HG03060 (cell line): ENCODE results near the gene ZFPL1.

Experiments used
- ATAC-seq: cut with Tn5 transposase; IDR thresholded peaks from one replicate; pipeline ENCODE4 v1.9.1; 2021; ENCODE audit warnings: low read depth, moderate number of reproducible peaks; ENCODE audit not compliant: unreplicated experiment

The ZFPL1 gene

DNA sequence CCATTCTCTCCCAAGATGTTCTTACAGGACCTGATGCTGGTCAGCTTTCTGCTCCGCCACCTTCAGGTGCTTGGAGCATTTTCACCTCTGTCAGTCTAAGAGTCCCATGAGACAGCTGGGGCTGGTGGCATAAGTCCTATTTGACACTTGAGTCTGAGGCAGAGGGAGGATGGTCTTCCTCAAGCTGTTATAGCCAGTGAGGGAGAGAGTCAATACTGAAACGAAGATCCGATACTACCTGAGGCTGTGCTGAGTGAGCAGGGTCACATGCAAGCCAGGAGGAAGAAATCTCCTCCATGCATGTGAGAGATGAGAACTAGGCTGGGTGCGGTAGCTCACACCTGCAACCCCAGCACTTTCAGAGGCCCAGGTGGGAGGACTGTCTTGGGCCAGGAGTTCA lies 5.6 kb downstream of the ZFPL1 start:
- no peak for ATAC-seq

DNA sequence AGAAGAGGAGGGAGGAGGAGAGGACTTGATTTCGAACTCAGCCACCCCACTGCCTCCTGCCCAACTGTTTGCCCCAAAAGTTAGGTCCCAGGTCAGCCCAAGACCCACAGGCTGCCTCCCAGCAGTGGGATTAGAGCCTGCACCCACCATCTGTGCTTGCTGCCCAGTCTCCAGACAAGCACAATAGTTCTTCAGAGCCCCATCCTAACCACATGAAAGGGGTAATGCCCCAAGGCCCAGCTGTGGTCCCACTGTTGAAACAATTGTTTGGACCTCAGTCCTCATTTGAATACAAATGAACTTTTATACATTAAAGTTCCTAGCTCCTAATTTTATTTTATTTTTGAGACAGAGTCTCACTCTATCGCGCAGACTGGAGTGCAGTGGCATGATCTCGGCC lies 6.6 kb downstream of the ZFPL1 start:
- ATAC-seq = no peak

DNA sequence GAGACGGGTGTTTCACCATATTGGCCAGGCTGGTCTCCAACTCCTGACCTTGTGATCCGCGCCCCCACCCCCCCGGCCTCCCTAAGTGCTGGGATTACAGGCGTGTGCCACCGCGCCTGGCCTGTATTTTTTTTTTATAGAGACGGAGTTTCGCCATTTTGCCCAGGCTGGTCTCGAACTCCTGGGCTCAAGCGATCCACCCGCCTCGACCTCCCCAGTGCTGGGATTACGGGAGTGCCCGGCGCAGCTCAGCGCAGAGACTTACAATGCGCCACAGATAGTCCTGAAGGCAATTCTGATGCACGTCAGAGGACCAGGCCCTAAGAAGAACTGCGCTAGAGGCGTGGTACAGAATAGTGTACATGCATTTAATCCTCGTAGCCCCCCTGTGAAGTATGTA lies 11.4 kb downstream of the ZFPL1 start:
- ATAC-seq = no peak

DNA sequence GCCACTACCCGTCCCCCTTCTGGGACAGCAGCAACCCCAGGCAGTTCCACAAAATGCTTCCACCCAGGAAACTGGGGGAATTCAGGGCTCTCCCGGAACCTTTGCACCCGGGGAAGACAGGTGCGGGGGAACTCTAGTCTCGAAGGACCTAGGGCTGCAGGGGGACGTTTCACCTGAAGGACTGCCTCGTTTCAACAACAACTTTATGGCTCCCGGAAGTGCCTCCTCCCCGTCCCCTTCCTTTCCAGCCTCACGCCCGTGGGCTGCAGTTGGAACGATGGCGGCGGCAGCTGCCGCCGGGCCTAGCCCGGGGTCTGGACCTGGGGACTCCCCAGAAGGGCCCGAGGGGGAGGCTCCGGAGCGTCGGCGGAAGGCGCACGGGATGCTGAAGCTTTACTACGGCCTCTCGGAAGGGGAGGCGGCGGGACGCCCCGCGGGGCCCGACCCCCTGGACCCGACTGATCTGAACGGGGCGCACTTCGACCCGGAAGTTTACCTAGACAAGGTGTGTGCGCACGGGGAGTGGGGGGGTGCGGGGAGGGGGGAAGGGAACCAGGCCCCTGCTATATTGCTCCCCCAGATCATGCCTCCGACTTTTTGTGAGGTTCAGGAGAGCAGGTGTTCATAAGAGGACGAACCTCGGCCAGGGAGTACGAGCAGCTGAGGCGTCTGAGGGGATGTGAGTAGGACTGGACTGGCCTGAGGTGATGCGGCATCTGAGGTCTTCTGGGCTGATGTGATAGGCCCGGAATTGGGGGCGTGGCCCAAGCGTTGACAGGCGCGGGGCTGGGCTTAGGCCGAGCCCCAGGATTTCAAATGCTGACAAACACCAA lies 12.2 kb downstream of the ZFPL1 start, which contains the start of gene VPS51:
VPS51 (plus strand) TSS at position 241 of the 833 bp plus-strand sequence; CDS start at position 278, 37 bp downstream.
- ATAC-seq = peak; percentile 60

DNA sequence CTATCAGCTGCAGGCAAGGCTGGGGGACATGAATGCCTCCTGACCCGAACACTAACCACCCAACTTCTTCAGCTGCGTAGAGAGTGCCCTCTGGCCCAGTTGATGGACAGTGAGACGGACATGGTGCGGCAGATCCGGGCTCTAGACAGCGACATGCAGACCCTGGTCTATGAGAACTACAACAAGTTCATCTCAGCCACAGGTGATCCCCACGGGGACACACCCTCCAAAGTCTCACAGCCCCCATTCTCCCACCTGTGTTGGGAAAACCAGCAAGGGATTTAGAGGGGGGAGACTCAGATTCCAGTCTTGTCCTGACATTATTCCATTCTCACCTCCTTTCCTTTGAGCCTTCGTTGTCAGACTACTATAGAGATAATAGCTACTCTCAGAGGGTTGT lies 12.9 kb downstream of the ZFPL1 start:
- no peak for ATAC-seq

DNA sequence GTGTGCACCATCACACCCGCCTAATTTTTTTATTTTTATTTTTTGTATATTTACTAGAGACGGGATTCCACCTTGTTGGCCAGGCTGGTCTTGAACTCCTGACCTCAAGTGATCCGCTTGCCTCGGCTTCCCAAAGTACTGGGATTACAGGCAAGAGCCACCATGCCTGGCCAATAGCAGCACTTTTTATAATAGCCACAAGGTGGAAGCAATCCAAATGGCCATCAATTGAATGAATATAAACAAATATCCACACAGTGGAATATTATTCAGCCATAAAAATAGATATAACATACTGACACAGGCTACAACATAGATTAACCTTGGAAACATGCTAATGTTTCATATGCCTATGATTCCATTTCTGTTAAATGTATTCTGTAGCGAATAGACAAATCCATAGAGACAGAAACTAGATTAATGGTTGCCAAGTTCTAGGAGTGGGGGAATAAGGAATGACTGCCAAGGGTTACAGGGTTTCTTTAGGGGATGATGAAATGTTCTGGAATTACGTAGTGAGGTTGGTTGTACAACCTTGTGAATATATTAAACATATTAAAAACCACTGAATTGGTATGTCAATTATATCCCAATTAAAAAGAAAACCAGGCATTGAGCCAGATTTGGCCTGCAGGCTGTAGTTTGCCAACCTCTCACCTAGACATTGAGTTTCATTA lies 16.8 kb downstream of the ZFPL1 start:
- no peak for ATAC-seq

DNA sequence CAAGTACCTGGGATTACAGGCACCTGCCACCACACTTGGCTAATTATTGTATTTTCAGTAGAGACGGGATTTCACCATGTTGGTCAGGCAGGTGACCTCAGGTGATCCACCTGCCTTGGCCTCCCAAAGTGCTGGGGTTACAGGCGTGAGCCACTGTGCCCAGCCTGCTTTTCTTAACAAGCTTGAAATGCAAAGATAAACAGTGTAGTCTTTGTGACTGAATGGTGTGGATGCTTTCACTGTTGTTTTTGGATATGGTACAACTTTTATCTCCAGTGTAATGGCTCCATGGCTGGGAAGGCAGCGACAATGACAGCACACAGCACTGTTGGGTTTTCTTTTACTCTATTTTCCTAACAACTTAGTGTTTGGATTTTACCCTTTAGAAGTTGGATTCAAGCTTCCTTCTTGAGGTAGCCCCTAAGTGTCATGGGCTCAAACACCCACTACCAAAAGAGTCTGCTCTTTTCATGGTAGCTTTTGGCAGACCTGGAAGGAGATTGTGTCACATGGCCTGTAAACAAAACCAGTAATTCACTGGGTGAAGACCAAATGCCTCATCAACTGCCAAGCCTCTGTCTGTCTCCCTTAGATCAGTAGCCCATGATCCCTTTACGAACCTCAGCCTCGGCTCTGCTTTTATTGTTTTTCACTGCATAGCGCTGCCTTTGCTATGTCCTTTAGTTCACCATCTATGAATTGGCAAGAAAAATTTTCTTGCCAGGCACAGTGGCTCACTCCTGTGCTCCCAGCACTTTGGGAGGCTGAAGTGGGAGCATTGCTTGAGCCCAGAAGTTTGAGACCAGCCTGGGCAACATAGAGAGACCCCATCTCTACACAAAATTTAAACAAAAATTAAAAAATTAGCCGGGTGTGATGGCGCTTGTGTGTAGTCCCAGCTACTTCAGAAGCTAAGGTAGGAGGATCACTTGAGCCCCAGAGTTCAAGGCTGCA lies 18.4 kb downstream of the ZFPL1 start:
- no peak for ATAC-seq

DNA sequence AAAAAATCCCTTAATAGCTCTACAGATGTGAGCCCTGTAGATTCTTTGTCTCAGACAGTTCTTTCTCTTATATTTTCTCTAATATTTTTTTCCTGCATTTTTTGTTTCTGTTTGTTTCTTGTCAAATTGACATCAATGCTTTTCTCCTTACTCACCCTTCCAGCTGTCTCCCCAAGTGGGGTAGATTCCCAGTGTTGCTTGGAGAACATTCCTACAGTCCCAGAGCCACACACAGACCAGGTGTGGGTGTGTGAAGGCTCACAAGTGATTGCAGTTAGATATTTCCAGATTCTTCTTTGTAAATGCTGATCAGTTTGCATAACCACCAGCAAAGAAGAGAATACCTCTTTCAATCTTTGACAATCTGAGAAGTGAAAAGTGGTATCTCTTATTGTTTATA lies 19.5 kb downstream of the ZFPL1 start:
- ATAC-seq = no peak

DNA sequence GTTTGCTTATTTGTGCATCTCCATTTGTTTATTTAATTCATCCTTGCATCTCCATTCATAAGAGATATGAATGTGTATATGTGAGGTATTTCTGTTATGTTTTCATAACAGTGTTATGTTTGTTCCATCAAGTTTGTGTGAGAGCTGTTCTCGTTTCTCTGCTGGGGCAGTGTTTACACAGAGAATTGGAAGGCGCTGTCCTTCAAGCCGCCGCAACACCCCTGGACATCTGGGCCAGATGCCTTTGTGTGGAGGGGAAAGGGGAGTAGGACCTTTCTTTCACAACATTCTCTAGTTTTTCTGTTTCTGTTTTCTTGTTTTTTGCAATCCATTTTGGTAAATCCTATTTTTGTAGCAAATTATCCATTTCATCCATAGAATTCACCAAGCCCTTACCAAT lies 20.6 kb downstream of the ZFPL1 start:
- no peak for ATAC-seq

DNA sequence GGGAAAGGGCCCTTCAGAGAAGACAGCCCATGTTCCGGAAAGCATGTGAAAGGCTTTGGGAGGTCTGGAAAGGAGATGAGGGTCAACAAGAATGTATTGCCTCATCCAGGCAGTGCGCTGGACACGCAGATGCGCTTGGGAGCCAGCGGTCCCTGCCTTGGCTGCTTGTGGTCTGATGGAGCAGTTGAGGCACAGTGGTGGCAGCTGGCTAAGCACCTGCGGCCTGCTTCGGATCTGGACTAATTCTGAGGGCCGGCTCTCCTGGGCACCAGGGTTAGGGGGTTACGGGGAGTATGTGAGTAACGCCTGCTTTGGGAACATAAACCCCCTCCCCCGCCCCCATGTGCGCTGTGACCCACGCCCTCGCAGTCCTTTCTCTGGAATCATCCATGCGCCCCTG lies 23.1 kb downstream of the ZFPL1 start:
- no peak for ATAC-seq

DNA sequence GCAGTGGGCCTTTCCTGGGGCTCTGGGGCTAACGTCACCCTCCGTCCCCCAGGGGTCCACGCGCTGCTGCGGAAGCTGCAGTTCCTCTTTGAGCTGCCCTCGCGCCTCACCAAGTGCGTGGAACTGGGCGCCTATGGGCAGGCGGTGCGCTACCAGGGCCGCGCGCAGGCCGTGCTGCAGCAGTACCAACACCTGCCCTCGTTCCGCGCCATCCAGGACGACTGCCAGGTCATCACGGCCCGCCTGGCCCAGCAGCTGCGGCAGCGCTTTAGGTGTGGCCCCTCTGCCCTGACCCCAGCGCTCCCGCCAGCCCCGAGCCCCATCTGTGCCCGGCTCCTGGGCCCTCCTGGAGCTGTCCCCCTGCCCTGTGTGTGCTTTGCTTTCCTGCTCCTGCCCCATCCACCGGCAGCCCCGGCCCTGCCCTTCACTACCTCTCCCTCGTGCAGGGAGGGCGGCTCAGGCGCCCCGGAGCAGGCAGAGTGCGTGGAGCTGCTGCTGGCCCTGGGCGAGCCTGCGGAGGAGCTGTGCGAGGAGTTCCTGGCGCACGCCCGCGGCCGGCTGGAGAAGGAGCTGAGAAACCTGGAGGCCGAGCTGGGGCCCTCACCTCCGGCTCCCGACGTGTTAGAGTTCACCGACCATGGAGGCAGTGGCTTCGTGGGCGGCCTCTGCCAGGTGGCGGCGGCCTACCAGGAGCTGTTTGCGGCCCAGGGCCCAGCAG lies 23.9 kb downstream of the ZFPL1 start:
- ATAC-seq = no peak

DNA sequence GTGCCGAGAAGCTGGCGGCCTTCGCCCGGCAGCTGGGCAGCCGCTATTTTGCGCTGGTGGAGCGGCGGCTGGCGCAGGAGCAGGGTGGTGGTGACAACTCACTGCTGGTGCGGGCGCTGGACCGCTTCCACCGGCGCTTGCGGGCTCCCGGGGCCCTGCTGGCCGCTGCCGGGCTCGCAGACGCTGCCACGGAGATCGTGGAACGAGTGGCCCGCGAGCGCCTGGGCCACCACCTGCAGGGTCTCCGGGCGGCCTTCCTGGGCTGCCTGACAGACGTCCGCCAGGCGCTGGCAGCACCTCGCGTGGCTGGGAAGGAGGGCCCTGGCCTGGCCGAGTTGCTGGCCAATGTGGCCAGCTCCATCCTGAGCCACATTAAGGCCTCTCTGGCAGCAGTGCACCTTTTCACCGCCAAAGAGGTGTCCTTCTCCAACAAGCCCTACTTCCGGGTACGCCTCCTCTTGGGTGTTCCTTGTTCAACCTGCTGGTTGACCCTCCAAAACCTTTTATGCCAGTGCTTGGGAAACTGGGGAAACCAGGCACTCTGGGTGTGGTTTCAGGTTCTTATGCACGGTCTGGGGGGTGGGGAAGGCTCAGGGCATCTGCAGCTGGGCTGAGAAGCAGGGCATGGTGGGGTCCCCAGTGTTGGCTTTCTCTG lies 24.6 kb downstream of the ZFPL1 start:
- no peak for ATAC-seq

DNA sequence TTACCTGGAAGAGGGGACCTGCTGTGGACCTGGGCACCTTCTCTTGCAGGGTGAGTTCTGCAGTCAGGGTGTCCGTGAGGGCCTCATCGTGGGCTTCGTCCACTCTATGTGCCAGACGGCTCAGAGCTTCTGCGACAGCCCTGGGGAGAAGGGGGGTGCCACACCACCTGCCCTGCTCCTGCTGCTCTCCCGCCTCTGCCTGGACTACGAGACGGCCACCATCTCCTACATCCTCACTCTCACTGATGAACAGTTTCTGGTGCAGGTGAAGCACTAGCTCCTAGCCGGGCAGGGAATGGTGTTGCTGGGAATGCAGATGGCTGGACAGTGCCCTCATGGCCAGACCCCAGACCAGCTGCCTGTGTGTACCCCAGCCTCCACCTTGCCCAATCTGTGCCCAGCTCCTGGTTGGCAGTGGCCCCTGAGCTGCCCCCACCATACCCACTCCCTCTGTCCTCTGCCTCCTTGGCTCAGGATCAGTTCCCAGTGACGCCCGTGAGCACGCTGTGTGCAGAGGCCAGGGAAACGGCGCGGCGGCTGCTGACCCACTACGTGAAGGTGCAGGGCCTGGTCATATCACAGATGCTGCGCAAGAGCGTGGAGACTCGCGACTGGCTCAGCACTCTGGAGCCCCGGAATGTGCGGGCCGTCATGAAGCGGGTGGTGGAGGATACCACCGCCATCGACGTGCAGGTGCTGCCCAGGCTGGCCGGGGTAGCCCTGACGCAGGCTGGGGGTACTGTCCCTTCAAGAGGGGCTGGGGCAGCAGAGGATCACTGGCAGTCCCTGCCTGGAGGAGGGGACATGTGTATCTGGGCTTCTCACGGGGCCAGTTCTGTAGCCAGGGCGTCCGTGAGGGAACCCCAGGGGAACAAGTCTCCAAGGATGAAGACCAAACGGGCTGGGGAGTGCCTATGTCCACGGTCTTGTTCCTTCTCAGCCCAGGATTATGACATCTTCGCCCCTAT lies 25.5 kb downstream of the ZFPL1 start:
- ATAC-seq = no peak

DNA sequence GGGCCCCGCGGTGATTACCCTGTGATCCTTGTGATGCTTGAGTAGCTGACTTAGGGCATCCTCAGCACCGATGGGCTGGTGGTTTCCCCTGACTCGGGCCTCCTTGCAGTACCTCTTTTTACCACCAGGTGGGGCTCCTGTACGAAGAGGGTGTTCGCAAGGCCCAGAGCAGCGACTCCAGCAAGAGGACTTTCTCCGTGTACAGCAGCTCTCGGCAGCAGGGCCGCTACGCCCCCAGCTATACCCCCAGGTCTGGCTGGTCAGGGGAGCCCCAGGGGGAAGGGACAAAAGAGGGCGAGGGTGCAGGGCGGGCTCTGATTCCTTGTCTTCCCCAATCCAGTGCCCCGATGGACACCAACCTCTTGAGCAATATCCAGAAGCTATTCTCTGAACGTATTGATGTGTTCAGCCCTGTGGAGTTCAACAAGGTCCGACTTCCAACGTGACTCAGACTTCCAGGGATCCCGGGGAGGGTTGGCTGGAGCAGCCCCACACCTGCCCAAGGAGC lies 26.4 kb downstream of the ZFPL1 start:
- no peak for ATAC-seq

DNA sequence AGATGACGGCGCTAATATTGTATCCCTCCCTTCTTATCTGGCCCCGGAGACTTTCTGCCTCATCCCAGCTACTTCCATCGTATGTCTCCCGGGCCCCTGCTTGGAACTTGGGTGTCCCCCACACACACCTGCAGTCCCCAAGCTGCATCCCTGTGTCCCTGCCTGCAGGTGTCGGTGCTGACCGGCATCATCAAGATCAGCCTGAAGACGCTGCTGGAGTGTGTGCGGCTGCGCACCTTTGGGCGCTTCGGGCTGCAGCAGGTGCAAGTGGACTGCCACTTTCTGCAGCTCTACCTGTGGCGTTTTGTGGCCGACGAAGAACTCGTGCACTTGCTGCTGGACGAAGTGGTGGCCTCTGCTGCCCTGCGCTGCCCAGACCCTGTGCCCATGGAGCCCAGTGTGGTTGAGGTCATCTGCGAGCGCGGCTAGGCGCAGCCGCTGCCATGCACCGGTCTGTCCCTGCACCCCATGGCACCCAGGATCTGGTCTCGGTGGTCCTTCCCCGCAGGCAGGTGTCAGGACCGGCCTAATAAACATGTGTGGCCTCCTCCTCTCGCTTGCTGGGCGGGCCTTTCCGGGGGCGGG lies 27.2 kb downstream of the ZFPL1 start:
- no peak for ATAC-seq

DNA sequence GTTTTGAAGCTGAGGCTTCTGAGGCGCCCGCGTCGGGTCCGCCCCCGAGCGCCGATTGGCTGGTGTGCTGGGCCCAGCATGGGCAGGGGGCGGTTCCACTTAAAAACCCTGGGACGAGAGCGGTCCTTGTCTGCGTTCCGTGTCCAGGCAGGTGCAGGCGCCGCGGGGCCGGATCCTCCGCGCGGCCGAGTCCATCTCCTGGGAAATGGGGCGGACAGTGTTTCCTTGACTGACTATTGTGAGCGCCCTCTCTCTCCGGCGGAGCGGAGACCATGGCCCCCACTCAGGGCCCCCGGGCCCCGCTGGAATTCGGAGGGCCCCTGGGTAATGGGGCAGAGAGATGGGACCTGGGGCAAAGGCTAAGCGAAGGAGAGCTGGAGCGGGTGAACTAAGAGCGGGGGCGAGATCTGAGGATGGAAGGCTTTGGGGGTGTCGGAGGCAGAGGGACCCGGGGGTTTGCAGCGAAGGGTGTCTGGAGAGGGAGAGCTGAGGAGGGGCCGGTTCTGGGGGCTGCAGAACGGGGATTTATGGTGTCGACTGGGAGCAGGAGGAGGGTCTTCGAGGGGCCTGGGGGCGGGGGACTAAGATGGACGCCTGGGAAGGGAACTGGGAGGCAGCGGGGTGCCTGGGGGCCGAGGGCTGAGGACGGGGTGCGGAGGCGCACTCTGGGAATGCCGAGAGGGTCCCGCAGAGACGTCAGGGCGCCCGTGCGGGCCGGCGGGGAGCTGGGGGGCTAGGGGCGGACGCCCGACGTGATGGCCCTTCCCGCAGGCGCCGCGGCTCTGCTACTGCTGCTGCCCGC lies 27.9 kb downstream of the ZFPL1 start, which contains the start of gene TM7SF2:
TM7SF2 (plus strand) TSS at position 129 of the 802 bp plus-strand sequence; CDS start at position 273, 144 bp downstream.
- ATAC-seq = peak; percentile 32
